ENCODE results near the gene FNDC8. TPM values are rescaled to one million over a fixed set of nuclear protein-coding genes. Genes with fewer than 3 reads are reported as not detected.

The FNDC8 gene
- total RNA-seq, 1 experiment from 2014 or later: not detected

DNA sequence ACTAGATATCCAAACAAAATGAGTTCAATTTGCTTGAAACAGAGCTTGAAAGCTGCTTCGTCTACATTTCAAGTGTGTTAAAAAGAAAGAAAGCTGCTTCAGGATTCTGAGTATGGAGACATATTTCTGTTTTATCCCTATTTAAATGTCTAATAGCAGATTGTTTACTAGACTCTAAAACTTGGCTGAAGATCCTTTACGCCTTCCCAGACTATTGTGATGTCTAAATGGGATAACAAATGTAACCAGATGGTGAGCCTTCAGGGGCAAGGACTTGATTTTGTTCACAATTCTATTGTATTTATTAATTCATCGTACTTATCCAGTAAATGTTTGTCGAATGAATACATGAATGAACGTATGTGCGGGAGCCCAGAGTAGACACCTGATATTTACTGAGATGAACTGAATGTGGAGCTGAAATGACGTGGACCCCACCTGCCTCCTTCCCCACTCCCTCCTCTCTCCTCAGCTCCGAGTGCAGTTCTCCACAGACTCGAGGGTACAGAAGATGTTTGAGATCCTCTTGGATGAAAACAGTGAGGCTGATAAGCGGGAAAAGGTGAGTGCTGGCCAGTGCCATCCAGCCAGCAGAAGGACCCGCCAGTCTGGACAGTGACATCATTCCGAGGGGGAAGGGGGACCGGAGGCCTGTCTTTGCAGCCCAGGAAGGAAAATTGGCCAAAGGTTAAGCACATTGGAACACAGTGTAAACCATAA lies 31.2 kb downstream of the FNDC8 start:
- Mint-ChIP-seq H3K4me1 (peaks cover 5% of the 10 kb centered on the region), H3K4me3 (no peak overlapping the region), H3K27ac (no peak overlapping the region), H3K36me3 (no peaks in the 10 kb centered on the region), H3K27me3 (ENCODE audit: low read depth) (peaks cover 2% of the 10 kb centered on the region), H3K9me3 (no peaks in the 10 kb centered on the region)
- CTCF ChIA-PET: interaction anchor here (1.3 kb wide), 1 partner anchor 387 kb away, joined by 4 read pairs; no protein-coding TSS in a partner anchor
- TF ChIP-seq ZBTB21 (CRISPR knock-in tag; IDR thresholded peaks at IDR 0.05; ENCODE audit: borderline replicate concordance) (no peak), FOXK1 (CRISPR knock-in tag; IDR thresholded peaks at IDR 0.05) (no peak), ZNF232 (CRISPR knock-in tag; IDR thresholded peaks at IDR 0.05) (no peak), ZNF423 (CRISPR knock-in tag; IDR thresholded peaks at IDR 0.05) (no peak), PRRX2 (CRISPR knock-in tag; IDR thresholded peaks at IDR 0.05) (no peak), ZNF396 (CRISPR knock-in tag; IDR thresholded peaks at IDR 0.05; ENCODE audit: borderline replicate concordance) (no peak), ELF4 (CRISPR knock-in tag; IDR thresholded peaks at IDR 0.05; ENCODE audit: low read depth) (no peak), NFYB (CRISPR knock-in tag; conservative IDR thresholded peaks at IDR 0.05; ENCODE audit: low read depth) (no peak), NR1H2 (CRISPR knock-in tag; IDR thresholded peaks at IDR 0.05) (no peak), GTF2I (CRISPR knock-in tag; conservative IDR thresholded peaks at IDR 0.05) (no peak), FOXP1 (CRISPR knock-in tag; IDR thresholded peaks at IDR 0.05; ENCODE audit: borderline replicate concordance) (no peak), CREB1 (CRISPR knock-in tag; IDR thresholded peaks at IDR 0.05) (no peak)
- TF ChIP-seq, protein P1, sequence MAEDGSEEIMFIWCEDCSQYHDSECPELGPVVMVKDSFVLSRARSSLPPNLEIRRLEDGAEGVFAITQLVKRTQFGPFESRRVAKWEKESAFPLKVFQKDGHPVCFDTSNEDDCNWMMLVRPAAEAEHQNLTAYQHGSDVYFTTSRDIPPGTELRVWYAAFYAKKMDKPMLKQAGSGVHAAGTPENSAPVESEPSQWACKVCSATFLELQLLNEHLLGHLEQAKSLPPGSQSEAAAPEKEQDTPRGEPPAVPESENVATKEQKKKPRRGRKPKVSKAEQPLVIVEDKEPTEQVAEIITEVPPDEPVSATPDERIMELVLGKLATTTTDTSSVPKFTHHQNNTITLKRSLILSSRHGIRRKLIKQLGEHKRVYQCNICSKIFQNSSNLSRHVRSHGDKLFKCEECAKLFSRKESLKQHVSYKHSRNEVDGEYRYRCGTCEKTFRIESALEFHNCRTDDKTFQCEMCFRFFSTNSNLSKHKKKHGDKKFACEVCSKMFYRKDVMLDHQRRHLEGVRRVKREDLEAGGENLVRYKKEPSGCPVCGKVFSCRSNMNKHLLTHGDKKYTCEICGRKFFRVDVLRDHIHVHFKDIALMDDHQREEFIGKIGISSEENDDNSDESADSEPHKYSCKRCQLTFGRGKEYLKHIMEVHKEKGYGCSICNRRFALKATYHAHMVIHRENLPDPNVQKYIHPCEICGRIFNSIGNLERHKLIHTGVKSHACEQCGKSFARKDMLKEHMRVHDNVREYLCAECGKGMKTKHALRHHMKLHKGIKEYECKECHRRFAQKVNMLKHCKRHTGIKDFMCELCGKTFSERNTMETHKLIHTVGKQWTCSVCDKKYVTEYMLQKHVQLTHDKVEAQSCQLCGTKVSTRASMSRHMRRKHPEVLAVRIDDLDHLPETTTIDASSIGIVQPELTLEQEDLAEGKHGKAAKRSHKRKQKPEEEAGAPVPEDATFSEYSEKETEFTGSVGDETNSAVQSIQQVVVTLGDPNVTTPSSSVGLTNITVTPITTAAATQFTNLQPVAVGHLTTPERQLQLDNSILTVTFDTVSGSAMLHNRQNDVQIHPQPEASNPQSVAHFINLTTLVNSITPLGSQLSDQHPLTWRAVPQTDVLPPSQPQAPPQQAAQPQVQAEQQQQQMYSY (CRISPR knock-in tag; IDR thresholded peaks at IDR 0.05): no peak
- TF ChIP-seq, protein P2, sequence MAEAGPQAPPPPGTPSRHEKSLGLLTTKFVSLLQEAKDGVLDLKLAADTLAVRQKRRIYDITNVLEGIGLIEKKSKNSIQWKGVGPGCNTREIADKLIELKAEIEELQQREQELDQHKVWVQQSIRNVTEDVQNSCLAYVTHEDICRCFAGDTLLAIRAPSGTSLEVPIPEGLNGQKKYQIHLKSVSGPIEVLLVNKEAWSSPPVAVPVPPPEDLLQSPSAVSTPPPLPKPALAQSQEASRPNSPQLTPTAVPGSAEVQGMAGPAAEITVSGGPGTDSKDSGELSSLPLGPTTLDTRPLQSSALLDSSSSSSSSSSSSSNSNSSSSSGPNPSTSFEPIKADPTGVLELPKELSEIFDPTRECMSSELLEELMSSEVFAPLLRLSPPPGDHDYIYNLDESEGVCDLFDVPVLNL (CRISPR knock-in tag; IDR thresholded peaks at IDR 0.05; ENCODE audit: borderline replicate concordance, low read depth): no peak
- TF ChIP-seq, protein P3, sequence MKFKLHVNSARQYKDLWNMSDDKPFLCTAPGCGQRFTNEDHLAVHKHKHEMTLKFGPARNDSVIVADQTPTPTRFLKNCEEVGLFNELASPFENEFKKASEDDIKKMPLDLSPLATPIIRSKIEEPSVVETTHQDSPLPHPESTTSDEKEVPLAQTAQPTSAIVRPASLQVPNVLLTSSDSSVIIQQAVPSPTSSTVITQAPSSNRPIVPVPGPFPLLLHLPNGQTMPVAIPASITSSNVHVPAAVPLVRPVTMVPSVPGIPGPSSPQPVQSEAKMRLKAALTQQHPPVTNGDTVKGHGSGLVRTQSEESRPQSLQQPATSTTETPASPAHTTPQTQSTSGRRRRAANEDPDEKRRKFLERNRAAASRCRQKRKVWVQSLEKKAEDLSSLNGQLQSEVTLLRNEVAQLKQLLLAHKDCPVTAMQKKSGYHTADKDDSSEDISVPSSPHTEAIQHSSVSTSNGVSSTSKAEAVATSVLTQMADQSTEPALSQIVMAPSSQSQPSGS (CRISPR knock-in tag; IDR thresholded peaks at IDR 0.05; ENCODE audit: borderline replicate concordance, low read depth): no peak
- no peak for DNase-seq (ENCODE audit: low spot score)
- ATAC-seq: no peak
- POLR2A ChIA-PET: no interaction called here

DNA sequence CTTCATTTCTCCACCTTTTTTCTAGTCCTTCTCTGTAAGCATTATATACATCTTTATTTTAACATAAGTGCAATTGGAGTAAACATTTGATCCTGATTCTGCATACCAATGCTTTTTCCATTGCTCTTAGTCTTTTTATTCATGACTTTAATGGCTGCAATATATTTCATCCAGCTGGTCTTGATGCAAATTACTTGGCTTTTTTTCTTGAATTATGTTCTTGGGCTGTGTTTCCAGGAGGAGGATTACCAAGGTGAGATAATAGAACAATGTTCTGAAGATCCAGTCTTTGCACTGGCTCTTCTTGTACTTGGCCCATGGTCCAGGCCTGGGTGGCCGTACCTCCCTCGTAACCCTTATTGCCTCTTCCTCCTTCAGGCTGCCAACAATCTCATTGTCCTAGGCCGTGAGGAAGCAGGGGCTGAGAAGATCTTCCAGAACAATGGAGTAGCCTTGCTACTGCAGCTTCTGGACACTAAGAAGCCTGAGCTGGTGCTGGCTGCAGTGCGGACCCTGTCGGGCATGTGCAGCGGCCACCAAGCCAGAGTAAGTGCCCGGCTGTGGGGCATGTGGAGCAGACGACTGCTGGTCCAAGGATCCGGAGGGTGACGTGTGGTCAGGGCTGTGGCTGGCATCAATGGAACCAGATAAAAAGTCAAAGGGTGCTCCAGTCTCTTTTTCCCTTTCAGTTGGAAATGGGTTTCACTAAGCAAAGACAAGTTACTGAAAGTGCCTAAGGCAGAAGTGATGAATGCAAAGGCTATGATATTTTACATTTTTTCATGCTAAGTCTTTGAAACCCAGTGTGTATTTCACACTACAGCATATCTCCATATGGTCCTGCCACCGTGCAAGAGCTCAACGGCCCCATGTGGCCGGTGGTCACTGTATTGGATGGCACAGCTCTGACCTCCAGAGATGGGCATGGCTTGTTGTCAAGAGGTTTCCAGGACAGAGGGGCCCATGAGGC lies 33.1 kb downstream of the FNDC8 start:
- no peaks in the 10 kb centered on the region; the same call in none of the 2 replicates for H3K27me3 Mint-ChIP-seq (ENCODE audit: low read depth)
- H3K9me3 Mint-ChIP-seq: no peaks in the 10 kb centered on the region
- ATAC-seq (no peak), DNase-seq (ENCODE audit: low spot score) (no peak)
- H3K36me3 Mint-ChIP-seq: no peaks in the 10 kb centered on the region
- ChIA-PET CTCF (no interaction called here), POLR2A (no interaction called here)
- no peak overlapping the region for H3K4me3 Mint-ChIP-seq
- no peaks in the 10 kb centered on the region for H3K4me1 Mint-ChIP-seq
- no peak overlapping the region for H3K27ac Mint-ChIP-seq
- TF ChIP-seq, protein P4, sequence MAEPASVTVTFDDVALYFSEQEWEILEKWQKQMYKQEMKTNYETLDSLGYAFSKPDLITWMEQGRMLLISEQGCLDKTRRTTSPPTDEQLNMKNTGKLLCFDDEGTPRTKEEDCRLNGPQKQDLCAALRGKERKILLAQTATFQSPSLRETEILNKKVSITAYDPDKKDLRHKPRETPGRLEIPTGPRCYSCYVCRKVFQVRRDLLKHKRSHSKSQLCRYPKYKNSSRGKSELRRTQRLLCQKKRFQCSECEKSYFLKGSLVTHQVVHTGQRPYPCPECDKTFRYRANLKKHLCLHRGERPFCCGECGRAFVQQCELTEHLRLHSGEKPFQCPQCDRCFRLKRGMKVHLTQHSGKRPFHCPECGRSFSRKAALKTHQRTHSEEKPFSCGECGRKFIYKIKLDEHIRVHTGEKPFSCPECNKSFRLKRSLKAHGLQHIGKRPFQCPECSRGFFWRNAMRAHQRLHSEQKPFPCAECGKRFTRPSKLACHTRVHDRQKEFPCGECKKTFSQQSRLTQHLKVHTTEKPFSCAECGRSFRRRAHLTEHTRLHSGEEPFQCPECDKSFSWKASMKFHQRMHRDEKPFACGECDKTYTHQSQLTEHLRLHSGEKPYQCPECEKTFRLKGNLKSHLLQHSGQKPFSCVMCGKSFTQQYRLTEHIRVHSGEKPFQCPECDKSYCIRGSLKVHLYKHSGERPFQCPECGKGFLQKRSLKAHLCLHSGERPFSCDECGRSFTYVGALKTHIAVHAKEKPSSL (CRISPR knock-in tag; conservative IDR thresholded peaks at IDR 0.05): no peak
- no peak for TF ChIP-seq ZNF138 (CRISPR knock-in tag; conservative IDR thresholded peaks at IDR 0.05)
- TF ChIP-seq ZNF219 (CRISPR knock-in tag; IDR thresholded peaks at IDR 0.05; ENCODE audit: borderline replicate concordance): no peak
- TF ChIP-seq, protein P5, sequence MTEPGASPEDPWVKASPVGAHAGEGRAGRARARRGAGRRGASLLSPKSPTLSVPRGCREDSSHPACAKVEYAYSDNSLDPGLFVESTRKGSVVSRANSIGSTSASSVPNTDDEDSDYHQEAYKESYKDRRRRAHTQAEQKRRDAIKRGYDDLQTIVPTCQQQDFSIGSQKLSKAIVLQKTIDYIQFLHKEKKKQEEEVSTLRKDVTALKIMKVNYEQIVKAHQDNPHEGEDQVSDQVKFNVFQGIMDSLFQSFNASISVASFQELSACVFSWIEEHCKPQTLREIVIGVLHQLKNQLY (CRISPR knock-in tag; IDR thresholded peaks at IDR 0.05): no peak
- TF ChIP-seq, protein P6, sequence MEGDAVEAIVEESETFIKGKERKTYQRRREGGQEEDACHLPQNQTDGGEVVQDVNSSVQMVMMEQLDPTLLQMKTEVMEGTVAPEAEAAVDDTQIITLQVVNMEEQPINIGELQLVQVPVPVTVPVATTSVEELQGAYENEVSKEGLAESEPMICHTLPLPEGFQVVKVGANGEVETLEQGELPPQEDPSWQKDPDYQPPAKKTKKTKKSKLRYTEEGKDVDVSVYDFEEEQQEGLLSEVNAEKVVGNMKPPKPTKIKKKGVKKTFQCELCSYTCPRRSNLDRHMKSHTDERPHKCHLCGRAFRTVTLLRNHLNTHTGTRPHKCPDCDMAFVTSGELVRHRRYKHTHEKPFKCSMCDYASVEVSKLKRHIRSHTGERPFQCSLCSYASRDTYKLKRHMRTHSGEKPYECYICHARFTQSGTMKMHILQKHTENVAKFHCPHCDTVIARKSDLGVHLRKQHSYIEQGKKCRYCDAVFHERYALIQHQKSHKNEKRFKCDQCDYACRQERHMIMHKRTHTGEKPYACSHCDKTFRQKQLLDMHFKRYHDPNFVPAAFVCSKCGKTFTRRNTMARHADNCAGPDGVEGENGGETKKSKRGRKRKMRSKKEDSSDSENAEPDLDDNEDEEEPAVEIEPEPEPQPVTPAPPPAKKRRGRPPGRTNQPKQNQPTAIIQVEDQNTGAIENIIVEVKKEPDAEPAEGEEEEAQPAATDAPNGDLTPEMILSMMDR (IDR thresholded peaks at IDR 0.05): no peak
